Choroid plexus epithelial cell (primary cell): ENCODE results near the gene GPN1.

Source experiments
- DNase-seq: peaks from one replicate; pipeline ENCODE4 v3.0.0-alpha.2; 2010; ENCODE audit warnings: low read depth
- H3K4me3 ChIP-seq: 2 replicates; pipeline ENCODE4 v1.5.1; 2011; ENCODE audit warnings: low read depth, mild to moderate bottlenecking, control low read depth, low read length, moderate library complexity
- TF ChIP-seq, protein P1 (sequence below): conservative IDR thresholded peaks from 2 replicates; pipeline ENCODE4 v1.5.1; 2011; ENCODE audit warnings: low read depth, mild to moderate bottlenecking, control low read depth, inconsistent platforms, low read length, moderate library complexity

Gene GPN1

DNA sequence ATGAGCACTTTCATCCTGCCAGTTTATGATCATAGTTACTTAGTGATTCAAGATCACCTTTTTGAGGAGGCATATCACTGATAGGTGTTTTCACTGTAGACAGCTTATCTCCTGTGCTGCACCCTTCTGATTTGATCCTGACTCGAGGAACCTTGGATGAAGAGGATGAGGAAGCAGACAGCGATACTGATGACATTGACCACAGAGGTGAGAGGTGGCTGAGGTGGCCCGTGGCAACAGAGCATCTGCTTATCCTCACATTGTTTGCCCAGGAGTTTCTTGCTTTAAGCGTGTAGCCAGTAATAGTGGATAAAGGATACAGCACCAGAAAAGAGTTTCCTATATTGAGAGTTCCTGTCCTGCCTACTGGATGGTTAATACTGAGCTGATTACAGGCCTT is 18.9 kb downstream of the GPN1 start:
- TF ChIP-seq, protein P1, sequence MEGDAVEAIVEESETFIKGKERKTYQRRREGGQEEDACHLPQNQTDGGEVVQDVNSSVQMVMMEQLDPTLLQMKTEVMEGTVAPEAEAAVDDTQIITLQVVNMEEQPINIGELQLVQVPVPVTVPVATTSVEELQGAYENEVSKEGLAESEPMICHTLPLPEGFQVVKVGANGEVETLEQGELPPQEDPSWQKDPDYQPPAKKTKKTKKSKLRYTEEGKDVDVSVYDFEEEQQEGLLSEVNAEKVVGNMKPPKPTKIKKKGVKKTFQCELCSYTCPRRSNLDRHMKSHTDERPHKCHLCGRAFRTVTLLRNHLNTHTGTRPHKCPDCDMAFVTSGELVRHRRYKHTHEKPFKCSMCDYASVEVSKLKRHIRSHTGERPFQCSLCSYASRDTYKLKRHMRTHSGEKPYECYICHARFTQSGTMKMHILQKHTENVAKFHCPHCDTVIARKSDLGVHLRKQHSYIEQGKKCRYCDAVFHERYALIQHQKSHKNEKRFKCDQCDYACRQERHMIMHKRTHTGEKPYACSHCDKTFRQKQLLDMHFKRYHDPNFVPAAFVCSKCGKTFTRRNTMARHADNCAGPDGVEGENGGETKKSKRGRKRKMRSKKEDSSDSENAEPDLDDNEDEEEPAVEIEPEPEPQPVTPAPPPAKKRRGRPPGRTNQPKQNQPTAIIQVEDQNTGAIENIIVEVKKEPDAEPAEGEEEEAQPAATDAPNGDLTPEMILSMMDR, result no peak
- H3K4me3 ChIP-seq, result no peak overlapping the region
- no peak for DNase-seq

DNA sequence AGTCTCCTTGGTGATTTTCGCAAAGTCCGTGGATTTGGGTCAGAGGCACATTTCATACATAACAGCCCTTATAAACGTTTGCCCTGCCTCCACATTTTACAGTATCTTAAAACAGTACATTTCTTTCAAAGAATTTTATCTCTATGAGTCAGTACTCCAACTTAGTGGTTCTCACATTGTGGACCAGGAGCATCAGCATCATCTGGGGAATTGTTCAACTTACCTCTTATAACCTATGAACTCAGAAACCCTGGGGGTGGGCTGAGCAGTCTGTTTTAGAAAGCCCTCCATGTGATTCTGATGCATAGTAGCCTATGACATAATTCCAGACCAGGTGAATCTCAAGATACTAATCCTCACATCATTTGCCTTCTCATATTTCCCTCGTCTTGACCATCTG is 22.2 kb downstream of the GPN1 start:
- DNase-seq, result no peak
- H3K4me3 ChIP-seq, result no peak overlapping the region
- TF ChIP-seq, protein P1, result no peak

DNA sequence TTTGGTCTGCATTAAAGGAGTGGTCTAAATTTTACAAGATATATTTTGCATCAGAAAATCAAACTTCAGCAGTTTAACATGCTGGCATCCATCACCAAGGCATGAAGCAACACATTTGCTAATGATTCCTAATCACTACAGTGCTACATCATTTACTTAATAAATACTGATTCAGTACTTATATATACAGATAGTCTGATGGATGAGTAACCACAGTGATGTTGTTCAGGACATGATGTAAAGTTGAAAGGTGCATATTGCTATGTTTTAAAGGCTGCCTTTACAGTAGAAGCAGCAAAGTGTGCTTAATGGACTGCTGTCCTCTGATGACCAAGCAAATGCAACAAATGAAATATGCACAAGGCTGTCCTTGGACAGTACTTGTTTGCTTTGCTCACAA is 23.5 kb downstream of the GPN1 start:
- DNase-seq, result no peak
- TF ChIP-seq, protein P1, result no peak
- no peak overlapping the region for H3K4me3 ChIP-seq

DNA sequence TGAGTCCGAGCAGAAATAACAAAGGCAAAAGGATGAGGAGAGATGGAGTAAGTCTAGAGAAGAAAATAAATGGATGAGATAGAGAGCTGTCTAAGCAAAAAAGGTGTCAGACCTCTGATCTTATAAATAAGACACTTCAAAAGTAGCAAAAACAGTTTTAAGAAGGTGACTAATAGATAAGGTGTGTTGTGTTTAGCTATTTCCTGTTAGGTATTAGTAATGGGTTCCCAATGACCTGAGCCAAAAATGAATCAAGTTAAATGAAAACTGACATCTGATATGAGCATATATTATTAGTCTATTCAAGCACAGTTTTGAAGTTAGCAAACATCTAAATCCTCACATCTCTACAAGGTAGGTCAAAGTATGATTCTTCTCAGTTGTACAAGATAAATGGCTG is 23.9 kb downstream of the GPN1 start:
- DNase-seq, result no peak
- no peak overlapping the region for H3K4me3 ChIP-seq
- TF ChIP-seq, protein P1, result no peak

DNA sequence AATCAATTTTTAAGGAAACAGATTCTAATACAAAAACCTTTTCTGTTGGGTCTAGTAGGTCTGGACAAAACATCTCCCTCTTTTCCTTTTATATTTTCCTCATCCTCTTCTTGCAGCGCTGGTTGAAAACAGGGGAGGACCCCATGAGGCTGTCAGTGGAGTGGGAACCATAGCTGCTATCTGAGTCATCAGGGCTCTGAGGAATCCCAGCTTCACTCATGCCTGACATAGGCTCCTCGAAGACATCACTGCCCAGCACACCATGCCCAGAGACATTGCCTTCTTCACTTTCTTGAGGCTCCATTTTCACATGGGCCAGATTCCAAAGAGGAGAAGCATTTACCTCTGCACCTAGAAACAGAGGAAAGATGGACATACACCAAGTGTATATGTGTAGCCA is 24.5 kb downstream of the GPN1 start:
- H3K4me3 ChIP-seq, result no peak overlapping the region
- TF ChIP-seq, protein P1, result no peak
- peak; percentile 71 for DNase-seq

DNA sequence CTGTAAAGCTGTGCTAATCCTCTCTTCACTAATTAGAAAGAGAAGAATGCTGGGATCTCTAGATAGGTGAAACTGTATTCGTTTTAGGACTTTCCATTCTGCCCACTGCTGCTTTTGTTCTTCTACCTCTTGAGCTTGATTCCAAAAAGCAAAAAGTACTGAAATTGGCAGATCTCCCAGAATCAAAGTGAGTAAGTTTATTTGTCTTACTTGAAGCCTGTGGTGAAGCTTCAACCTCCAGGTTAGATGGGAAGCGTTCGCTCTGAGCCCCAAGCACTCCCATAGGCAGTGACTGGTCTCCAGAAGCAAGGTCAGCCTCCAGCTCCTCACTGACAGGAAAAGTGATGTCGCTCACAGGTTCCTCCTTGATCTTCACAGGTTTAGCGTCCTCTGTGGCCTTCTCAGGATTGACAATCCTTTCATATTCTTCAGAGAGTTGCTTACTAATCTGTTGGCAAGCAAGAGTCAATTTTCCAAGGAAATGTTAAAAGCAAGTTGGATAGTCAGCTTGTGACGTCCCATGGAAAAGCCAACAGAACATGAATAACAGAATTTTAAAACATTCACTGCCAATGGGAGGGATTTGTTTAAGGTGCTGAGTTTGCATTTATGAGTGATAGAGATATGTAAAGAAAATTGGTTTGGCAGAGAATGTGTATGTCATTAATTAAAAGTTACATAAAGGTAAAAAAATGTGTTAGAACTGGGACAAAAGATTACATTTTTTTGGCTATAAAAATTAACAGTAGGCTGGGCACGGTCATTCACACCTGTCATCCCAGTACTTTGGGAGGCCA is 26.5 kb downstream of the GPN1 start:
- no peak overlapping the region for H3K4me3 ChIP-seq
- DNase-seq, result peak; percentile 96
- TF ChIP-seq, protein P1, result peak; percentile 5

DNA sequence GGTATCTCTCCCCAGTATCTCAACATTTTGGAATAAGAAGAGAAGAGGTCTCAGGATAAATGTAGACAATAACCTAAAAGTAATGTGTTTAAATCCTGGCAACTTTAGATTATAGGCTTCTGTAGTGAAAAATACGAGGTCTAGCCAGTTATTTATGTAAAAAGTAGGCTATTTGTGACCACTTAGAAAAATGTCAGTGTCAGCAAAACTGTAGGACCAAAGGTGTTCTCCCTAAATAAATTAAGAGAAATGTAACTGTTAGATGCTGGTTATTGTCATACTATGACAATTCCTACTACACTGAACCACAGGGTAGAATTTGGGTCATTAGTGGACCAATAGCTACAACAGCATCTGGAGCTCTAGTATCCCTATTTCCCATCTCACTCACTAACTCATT is 32.5 kb downstream of the GPN1 start:
- no peak overlapping the region for H3K4me3 ChIP-seq
- no peak for DNase-seq
- TF ChIP-seq, protein P1, result no peak
